Activated CD4-positive, alpha-beta T cell treated with anti-CD3 and anti-CD28 coated beads for 4 hours (primary cell): ENCODE measurements around the gene ZEB2.

Experiments used
- DNase-seq, 2 donors: peaks; one replicate each; pipeline ENCODE4 v3.0.0-alpha.2; 2020

ZEB2 gene

DNA sequence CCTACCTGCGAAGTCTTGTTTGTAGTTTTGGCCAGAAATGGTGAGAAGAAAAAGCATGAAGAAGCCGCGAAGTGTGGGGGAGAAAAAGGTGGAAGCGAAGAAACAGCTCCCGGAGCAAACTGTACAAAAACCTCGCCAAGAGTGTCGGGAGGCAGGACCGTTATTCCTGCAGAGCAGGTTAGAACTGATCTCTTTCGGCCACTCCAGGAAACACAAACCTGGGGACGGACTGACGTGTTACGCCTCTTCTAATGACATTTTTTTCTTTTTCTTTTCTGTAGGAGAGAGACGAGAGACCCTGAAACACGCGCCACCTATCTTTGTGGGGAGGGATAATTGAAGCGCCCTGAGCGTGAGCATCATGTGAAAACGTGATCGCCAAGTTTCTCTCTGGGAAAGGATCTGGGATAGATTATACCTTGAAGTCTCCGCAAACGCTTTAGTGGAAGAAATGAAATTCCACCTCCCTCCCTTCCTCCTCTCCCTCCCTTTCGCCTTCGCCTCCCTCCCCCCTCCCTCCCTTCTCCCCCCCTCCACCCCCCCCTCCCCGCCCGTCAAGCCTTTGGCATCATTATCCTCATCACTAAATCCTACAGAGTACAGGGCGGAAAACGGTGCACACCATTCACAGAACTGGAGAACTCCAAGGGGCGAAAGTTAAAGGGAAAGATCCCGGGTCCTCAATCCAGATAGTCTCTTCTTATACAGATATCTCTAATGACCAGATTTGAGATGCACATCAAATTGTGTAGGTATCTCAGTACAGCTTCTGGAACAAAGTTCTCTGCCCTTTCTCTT is at the start of gene ZEB2:
TSS of gene ZEB2 (minus strand) at position 186 of the 798 bp plus-strand sequence. CDS start 2,769 bp downstream, outside the sequence.
- DNase-seq, result no peak

DNA sequence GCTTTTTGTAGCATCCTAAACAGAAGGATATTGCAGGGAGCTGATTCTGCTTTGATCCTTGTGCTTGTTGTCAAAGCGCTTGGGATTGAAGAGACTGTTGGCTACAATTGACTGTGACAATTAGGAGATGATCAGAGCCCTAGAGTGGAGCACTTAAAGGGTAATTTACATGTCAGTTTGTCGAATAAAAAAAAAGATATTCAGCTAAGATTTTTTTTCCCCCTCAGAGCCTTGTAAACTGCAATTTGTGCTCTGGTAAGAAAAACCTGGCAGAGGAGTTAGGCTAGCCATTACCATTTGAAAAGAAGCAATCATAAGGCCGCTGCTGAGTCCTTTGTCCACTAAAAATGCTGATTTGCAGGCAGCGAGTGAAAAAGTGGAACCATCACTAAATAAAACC is 47.8 kb upstream of the ZEB2 start:
- DNase-seq, result no peak

DNA sequence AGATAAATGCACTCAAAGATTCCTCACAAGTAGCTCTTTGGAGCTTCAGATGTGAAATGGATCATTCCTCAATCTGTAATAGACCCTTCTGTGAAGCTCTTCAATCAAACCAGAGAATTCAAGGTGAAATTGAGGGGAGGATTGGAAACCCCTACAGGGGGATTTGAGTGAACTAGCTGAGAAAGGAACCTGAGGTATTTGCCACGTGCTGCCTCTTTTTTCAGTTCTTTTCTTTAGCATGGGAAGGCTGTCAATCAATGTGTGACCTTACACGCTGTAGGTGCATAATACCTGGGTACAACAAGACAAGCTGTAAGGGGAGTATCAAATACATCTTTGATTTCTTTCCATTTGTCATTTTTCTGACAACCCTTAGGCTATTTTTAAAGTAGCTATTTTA is 46.5 kb upstream of the ZEB2 start:
- DNase-seq, result no peak

DNA sequence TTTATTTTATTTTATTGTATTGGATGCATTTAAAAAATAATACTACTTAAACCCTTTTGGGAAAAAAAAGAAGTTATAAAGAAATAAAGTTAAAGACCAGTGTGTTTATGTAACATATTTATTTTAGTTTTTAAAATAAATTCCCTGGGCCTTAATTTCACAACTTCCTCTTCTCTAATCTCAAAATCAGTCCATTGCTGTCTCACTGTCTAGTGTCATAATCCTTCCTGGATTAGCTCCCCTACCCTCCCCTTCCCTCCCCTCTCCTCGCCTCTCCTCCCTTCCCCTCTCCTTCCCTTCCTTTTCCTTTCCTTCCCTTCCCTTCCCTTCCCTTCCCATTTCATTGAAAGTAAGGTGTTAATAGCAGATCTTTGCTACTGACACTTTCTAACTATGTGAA is 40.3 kb upstream of the ZEB2 start:
- no peak for DNase-seq

DNA sequence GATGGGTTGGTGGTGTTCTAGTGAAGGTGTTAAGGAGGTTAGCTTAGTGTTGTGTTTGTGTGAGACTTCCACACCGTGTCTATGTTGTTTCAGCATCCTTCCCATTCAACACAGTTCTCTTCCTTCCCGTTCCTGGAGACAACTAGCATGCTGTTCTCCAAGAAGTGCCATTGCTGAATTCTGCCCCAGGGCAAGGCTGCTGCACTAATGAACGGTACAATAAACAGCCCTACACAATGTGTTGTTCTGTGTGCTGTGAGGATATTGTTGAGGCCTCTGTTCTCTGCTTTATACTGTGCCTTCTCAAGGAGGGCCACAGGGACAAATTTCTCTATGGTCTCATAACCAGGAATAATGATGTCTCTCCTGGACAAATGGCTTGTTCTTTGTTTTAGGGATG is 39.8 kb upstream of the ZEB2 start:
- no peak for DNase-seq

DNA sequence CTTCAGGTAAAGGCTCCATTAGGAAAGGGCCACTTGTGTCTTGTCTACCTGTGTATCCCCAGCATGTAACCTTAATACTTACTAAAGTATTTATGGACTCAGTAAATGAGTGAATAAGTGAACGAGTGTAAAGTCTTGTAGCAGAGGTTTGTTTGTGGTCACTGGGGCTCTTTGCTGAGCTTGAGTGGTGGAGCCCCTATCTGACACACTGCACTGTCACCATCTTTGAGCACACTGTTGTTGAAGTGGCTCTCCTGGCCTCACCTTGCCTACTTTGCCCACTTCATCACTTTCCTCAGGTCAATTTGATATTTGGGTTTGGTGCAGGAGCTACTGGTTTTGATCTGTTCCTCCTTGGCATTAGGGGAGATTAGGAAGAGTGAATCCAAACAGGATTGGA is 39.3 kb upstream of the ZEB2 start:
- DNase-seq, result no peak

DNA sequence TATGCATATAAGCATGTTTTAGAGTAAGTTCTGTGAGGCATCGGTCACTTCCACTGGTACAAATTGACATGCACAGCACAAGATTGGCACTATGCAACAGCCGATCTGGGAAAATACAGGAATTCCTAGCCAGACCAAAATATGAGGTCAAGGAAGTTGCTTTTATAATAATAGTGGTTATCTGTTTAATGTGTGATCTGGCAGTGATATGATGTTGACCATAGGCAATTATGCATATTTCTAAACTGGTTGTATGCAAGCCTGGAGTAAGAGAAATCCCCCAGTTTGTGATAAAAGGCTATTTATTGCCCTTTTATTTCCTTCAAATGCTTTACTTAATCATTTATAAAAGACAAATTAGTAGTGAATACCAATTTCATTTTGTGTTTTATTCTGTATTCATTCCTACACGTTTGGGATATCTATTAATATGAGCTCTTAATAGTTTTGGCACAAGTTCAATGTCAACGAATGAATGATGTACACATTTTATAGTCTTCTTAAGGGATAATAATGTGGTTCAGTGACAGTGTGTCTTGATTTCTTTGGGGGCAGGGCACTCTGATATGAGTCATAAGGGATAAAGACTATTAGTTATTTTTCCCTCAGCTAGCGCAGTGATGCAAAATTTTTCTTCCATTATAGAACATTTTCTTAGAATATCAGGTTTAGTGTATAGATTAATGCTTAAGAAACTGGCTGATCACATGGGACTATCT is 34.7 kb upstream of the ZEB2 start:
- DNase-seq, result no peak

DNA sequence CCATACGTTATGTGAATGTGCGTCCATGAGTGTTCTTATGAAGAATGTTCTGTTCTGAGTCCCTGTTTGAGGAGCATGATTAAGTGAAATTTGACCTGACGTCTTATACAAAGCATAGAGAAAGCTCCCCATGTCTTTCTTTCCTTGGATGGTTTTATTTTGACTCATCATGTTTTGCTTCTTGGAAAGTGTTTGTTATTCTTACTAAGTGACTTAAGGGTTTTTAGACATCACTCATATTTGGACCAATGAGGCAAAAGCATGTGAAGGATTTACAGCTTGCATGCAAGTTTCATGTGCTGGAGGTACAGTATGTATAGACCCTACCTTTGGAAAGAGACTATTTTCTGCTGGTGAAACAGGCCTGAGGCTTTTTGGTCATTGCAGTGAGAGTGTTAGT is 33.5 kb upstream of the ZEB2 start:
- DNase-seq, result no peak

DNA sequence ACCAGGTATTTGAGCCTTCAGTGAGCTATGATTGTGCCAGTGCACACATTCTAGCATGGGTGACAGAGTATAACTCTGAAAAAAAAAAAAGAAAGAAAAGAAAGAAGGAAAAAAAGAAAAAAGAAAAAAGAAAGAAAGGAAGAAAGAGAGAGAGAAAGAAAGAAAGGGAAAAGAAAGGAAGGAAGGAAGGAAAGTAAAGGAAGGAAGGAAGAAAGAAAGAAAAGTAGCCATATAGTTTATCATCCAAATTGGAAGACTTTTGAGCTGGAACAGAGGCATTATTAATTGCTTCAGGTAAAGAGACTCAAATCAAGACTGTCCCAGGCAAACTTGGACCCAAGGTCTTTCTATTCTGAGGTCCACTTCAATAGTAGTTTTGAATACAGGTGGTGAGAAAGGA is 32.9 kb upstream of the ZEB2 start:
- no peak for DNase-seq

DNA sequence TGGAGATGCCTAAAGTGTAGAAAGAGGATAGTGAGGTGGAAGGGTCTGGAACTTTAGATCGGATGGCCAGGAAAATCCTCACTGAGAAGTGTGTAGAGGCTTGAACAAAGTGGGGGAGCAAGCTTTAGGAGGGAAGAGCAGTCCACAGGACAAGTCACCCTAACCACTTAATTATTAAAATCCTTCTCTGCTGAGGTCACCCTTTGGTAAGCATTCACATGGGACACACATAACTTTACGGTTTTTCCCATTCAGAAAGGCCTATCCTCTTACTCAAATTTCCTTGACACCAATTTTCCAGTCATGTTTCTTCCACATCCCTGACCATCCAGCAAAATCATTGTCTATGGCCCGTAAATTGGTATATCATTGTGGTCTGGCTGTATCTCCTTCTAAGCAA is 31.0 kb upstream of the ZEB2 start:
- DNase-seq, result no peak

DNA sequence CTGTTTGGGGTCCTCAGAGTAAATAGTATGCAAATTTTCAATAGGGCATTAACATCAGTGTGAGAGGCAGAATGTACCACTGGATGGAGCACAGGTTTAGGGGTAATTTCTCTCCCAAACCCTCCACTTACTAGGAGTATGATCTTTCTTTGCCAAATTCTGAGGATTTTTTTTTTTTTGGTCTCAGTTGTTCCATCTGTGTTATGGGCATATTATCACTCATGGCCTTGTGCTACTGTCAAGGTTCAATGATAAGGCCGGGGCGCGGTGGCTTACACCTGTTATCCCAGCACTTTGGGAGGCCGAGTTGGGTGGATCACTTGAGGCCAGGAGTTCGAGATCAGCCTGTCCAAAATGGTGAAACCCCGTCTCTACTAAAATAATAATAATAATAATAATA is 30.2 kb upstream of the ZEB2 start:
- no peak for DNase-seq

DNA sequence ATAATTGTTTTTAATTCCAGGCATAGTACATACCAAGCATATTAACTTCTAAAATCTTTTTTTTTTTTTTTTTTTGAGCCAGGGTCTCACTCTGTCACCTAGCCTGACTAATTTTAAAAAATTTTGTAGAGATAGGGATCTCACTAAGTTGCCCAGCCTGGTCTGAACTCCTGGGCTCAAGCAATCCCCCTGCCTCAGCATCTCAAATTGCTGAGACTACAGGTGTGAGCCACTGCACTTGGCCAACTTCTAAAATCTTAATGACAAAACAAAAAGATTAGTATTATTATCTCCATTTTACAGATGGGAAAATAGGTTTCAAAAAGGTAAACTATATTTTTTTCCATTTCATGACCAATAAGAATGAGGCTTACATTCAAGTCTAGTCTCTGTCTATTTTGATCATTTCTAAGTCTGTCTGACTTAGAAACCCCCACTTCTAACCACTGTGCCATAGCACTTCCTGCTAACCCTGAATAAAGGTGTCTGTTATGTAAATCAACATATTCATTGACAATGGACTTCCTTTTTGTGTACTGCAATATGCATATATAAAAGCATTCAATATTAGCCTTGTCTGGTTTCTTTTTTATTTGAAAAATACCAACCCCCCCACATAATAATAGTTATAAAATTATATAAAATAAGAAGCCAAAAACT is 28.7 kb upstream of the ZEB2 start:
- no peak for DNase-seq

DNA sequence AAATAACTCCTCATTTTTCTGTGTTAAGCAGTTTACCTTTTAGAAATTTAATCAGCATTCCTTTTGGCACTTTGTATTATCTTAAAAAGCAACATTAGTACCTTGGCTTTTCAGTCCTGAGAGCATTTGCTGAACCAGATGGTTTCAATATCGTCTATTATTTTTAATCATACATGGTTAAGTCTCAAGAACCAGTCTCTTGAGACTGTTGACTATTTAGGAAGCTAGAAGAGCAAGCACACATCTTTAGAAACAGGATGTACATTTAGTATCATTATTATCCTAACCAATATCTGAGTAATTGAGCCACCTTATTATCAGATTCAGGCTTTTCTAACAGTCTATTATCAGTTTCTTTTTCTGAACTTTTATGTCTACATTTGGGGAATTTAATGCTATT is 28.2 kb upstream of the ZEB2 start:
- DNase-seq, result no peak

DNA sequence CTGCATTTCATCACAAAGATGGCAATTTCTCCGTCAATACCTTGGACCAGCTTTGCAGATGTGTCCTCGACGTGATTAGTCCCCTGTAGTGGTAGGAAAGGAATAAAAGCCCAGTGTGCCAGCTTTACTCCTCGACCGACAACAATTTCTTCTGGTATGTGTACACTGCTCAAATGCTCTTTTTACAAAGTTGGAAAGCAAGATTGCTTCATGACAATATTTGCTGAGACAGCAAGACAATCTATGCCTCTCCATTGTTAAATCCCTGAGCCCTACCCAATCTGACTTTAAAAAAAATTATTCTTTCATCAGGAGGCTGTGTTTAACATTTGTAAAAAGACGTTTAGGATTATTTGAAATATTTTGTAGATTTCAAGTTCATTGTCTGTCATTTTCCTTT is 27.6 kb upstream of the ZEB2 start:
- DNase-seq, result no peak

DNA sequence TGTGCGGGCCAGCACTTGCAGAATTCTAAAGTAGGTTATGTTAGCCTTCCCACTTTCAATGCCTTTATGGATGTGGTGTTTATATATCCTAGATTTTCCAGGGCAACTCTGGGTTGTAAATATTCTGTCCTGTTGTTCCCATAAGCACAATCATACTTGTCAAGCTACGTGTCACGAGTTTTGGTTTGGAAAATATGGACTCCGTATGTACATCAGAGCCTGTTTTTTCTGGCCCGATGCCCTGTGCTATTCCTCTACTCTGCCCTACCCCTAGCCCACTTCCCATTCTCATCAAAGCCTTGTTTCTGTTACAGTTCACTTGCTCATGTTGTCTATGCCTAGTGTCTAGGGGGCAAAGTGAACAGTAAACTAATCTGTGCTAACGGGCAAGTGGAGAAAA is 27.0 kb upstream of the ZEB2 start:
- DNase-seq, result no peak

DNA sequence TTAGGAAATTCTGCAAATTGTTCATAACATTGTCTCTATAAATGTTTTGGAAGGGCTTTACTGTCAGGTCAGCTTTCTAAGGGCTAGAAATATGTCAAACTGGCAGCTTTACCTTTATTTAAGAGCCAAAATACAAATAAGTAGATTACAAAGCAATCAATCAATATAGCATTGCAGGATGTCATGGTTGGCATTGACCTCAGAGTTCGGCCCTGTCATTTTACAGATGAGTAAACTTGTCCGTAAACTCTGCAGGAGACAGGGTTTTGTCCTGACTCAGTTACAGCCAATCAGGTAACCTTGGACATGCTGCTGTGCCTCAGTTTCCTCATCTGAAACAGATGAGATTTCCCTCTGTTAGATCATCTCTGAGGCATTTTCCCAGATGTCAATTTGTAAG is 25.9 kb upstream of the ZEB2 start:
- DNase-seq, result no peak

DNA sequence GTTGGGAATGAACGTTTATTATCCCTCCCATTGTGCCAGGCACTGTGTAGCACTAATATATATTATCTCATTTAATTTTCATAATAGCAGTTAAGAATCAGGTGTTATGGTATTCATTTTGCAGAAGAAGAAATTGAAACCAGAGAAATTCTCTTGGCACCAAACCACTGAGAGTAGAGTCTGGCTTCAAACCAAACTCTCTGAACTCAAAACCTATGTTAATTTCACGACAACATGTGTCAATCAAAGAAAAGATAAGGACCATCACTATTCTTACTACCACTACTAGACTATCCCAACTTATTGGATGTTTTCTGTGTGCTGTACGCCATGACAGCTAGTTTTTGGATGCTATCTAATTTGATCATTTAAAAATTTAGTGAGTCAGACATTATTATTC is 24.1 kb upstream of the ZEB2 start:
- no peak for DNase-seq

DNA sequence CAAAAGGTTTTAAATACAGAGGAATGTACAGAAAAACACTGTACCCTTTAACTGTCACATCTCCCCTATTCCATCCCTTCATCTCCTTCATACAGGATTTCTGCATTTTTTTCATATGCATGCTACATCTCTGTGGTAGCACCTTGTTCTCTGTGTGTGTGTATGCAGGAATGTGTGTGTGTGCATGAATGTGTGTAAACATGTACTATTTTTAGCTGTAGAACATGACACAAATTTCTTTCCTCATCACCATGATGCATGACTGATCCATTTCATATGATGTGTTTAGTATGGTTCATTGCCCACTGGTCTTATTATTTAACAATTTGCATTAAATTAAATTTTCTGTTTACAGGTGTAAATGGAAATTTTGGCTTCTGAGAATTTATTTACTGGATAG is 21.5 kb upstream of the ZEB2 start:
- no peak for DNase-seq

DNA sequence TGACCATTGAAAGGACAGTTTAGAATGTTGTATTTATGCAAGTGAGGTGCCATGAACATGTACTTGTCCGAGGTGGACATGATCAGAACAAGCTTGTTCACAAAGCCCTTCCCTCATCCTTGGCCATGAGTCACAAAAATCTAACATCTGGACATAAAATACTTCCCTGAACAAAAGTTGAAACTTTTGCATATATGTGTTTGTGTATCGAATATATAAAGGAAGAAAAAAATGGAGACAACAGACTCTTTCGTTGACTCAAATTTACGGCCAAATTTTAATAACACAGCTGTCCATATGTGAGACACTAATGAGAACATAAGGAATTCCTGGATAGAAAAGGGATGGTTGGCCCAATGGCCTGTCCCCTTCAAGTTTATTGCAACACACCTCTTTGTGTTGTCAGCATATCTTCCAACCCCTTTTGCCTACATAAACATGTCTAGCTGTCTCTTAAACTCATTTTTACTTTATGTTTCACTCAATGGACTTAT is 19.4 kb upstream of the ZEB2 start:
- no peak for DNase-seq

DNA sequence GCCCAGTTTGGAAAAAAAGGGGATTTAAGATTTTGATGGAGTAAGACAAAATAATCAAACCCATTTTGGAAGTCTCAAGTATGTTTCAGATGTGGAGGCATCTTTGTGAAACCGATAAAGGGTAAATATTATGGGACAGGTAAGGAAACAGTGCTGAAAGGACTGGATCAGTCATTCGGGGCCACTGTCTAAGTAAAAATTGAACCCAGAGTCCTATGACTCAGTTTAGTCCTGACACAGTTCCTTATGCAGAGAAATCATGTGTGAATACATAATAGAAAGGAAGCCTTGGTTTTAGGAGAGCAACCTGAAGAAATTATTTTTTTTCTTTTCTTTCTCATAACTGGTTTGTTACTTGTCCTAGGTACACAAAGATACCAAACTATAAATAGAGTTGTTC is 15.4 kb upstream of the ZEB2 start:
- DNase-seq, result no peak

DNA sequence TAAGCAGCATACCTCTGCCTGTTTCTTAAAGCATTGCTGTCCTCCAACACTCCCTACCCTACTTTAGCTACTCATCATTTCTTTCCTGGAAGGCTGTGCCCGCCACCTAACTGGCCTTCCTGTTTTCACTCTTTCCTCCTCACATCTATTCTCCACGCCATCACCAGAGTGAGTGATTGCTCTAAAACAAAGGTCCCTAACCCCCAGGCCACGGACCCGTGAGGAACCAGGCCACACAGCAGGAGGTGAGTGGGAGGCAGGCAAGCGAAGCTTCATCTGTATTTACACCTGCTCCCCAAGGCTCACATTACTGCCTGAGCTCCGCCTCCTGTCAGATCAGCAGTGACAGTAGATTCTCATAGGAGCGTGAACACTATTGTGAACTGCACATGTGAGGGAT is 13.3 kb upstream of the ZEB2 start:
- DNase-seq, result no peak

DNA sequence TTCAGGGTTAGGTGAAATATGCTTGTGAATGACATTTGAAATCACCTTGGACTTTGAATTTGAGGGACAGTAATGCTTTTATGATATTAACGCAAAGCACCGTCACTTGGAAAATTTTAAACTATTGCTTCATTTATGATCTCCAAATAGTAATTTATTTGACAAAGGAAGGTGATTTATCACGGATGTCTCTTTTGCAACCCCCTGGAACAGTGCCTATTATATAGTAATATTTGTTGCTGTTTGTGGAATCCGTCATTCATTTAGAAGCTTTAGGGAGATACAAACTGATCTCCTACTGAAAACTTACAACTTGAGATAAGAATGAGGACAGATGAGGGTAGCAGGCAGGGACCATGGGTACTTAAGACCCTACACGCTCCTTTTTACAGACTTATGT is 10.7 kb upstream of the ZEB2 start:
- no peak for DNase-seq

DNA sequence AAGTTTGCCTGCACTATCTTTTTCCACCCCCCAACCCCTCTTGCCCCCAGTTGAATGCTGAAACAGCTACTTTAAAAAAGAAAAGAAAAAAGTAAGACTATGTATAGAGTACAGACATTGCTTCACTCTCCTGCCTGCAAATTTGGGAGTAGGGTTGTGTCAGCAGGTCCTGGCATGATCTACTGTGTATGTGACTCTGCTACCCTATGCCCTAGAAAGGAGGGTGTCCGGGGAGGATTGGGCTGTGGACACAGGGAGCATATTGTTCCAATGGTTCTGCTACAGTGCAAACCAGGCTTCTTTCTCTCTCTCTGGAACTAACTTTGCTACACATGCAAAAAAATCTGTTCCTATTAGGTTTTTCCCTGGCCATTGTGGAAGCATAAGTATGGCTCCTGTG is 9.9 kb upstream of the ZEB2 start:
- DNase-seq, result no peak

DNA sequence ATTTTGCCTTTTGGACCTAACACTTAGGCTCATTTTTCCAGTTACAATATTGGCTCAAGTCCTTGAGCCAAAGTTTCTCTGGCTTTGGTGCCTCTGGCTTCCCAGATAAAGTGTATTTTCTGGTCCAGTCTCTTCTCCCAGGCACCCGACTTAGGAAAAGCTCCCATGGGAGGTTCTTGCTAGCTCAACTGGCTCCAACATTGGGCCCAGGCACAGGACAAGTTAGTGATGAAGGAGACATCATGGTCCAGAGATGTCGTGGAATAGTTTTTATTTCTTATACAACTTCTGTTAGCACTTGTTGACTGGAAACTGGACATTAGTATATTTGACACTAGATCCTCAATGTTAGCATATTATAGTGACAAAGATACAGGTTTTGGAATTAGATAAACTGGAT is 8.2 kb upstream of the ZEB2 start:
- DNase-seq, result no peak
